Activated CD4-positive, alpha-beta T cell treated with anti-CD3 and anti-CD28 coated beads for 36 hours (primary cell): ENCODE results near the gene MTR. TPM values are rescaled to one million over a fixed set of nuclear protein-coding genes. Genes with fewer than 3 reads are reported as not detected.

Experiments
- ATAC-seq: fragments of 200-7000 bp; cut with Tn5 transposase; one replicate; pipeline ENCODE4 v1.10.0; 2021; ENCODE audit warnings: mild to moderate bottlenecking, moderate library complexity
- CTCF ChIA-PET: fragments of 350-600 bp; sonication (Branson Sonifier 250); formaldehyde crosslinking; loops from one replicate; lab custom pipeline; 2021; ENCODE audit warnings: antibody characterized with exemption; lab: Charles Lee
- POLR2A ChIA-PET: fragments of 350-600 bp; sonication (Branson Sonifier 250); formaldehyde crosslinking; loops from one replicate; lab custom pipeline; 2021; ENCODE audit warnings: antibody characterized with exemption, inconsistent platforms; lab: Charles Lee
- DNase-seq: peaks from one replicate; pipeline ENCODE4 v3.0.0-alpha.2; 2020
- H3K27ac Mint-ChIP-seq: one replicate; pipeline ENCODE4 v1.8.0; 2021; ENCODE audit warnings: mixed read lengths
- H3K27me3 Mint-ChIP-seq: one replicate; pipeline ENCODE4 v1.8.0; 2021; ENCODE audit warnings: mixed read lengths
- H3K36me3 Mint-ChIP-seq: one replicate; pipeline ENCODE4 v1.8.0; 2021; ENCODE audit warnings: low read depth, mixed read lengths
- H3K4me1 Mint-ChIP-seq: one replicate; pipeline ENCODE4 v1.8.0; 2021; ENCODE audit warnings: mixed read lengths
- H3K4me3 Mint-ChIP-seq: one replicate; pipeline ENCODE4 v1.8.0; 2021; ENCODE audit warnings: mild to moderate bottlenecking, moderate library complexity, mixed read lengths
- H3K9me3 Mint-ChIP-seq: one replicate; pipeline ENCODE4 v1.8.0; 2021; ENCODE audit warnings: low read depth, mixed read lengths
- intact Hi-C, 2 experiments: fragments of 100-400 bp; cut with DNase I in 1 of 2; cut with micrococcal nuclease in 1 of 2; formaldehyde crosslinking; loops; one replicate each; pipeline versions ENCODE4 v1.14.2 to v1.15.1; 2022 to 2024; cut with DNase I, micrococcal nuclease
- total RNA-seq, 2 experiments: library from RNA; stranded (reverse); gene quantifications; one replicate each; pipeline ENCODE4 v1.2.3, GENCODE V29; 2021

The MTR gene
- total RNA-seq, 2 experiments from 2014 or later: 57.3 to 64.8 TPM

GRCh38 chr1:236953151-236953700 is 158.1 kb downstream of the MTR start:
- peaks cover 6% of the 10 kb centered on the region for H3K27me3 Mint-ChIP-seq
- H3K4me3 Mint-ChIP-seq: no peak overlapping the region
- no peaks in the 10 kb centered on the region for H3K36me3 Mint-ChIP-seq
- intact Hi-C loops: no loop called here
- DNase-seq: no peak
- no peaks in the 10 kb centered on the region for H3K9me3 Mint-ChIP-seq
- H3K27ac Mint-ChIP-seq: no peak overlapping the region
- CTCF ChIA-PET: interaction anchor here (0.6 kb wide), 1 partner anchor 132 kb away, joined by 3 read pairs; no protein-coding TSS in a partner anchor
- no peaks in the 10 kb centered on the region for H3K4me1 Mint-ChIP-seq
- ATAC-seq: no peak
- POLR2A ChIA-PET: no interaction called here

Other genes starting within 250 kb of the MTR start
- 10 to 100 TPM; 82.4 to 89.1 TPM for gene HEATR1, start 190.8 kb upstream of the MTR start, total RNA-seq
- under 1 TPM; 0.44 to 0.46 TPM for gene ACTN2, start 108.8 kb upstream of the MTR start, total RNA-seq
- gene MT1HL1, start 209.1 kb downstream of the MTR start, total RNA-seq: not detected
- gene RYR2, start 246.9 kb downstream of the MTR start, total RNA-seq: under 1 TPM; 0.04 to 0.05 TPM